Left hindlimb (tissue), 1 donor: ENCODE results near the gene SLC30A7.
"Not testable (repeated sequence)": the region's sequence is repeated elsewhere in the genome, so short reads cannot be mapped to it uniquely, and the experiment has no call there.

Source experiments
- DNase-seq: peaks from one replicate; pipeline ENCODE4 v3.0.0-alpha.2; 2018

Gene SLC30A7

GRCh38 chr1:100941580-100942216, 45.8 kb downstream of the SLC30A7 start:
- no peak for DNase-seq

- no peak for DNase-seq
Observed at GRCh38 chr1:100942304-100943046, 46.6 kb downstream of the SLC30A7 start.

GRCh38 chr1:100943533-100943932, 47.6 kb downstream of the SLC30A7 start:
- no peak for DNase-seq

- not testable (repeated sequence) for DNase-seq
Observed at GRCh38 chr1:100946064-100946463, 50.2 kb downstream of the SLC30A7 start.

- DNase-seq = not testable (repeated sequence)
Observed at GRCh38 chr1:100947816-100948215, 51.9 kb downstream of the SLC30A7 start.

GRCh38 chr1:100948721-100949405, 53.0 kb downstream of the SLC30A7 start:
- not testable (repeated sequence) for DNase-seq

- peak; percentile 39 for DNase-seq
Observed at GRCh38 chr1:100949515-100950158, 53.7 kb downstream of the SLC30A7 start.

GRCh38 chr1:100950337-100950736, 54.4 kb downstream of the SLC30A7 start:
- no peak for DNase-seq

- DNase-seq = no peak
Observed at GRCh38 chr1:100950781-100951180, 54.9 kb downstream of the SLC30A7 start.

- no peak for DNase-seq
Observed at GRCh38 chr1:100952104-100952745, 56.3 kb downstream of the SLC30A7 start.

GRCh38 chr1:100952970-100953369, 57.1 kb downstream of the SLC30A7 start:
- DNase-seq = not testable (repeated sequence)

GRCh38 chr1:100953960-100954730, 58.3 kb downstream of the SLC30A7 start:
- DNase-seq = no peak

GRCh38 chr1:100955322-100955721, 59.4 kb downstream of the SLC30A7 start:
- DNase-seq = no peak

GRCh38 chr1:100959502-100960060, 63.7 kb downstream of the SLC30A7 start:
- DNase-seq = no peak

GRCh38 chr1:100960098-100960497, 64.2 kb downstream of the SLC30A7 start:
- no peak for DNase-seq

GRCh38 chr1:100968621-100969020, 72.7 kb downstream of the SLC30A7 start:
- DNase-seq = no peak

- no peak for DNase-seq
Observed at GRCh38 chr1:100969327-100969726, 73.4 kb downstream of the SLC30A7 start.

- no peak for DNase-seq
Observed at GRCh38 chr1:100971021-100971420, 75.1 kb downstream of the SLC30A7 start.

GRCh38 chr1:100972185-100972584, 76.3 kb downstream of the SLC30A7 start:
- DNase-seq = no peak

- no peak for DNase-seq
Observed at GRCh38 chr1:100976936-100977335, 81.0 kb downstream of the SLC30A7 start.

GRCh38 chr1:100979631-100980030, 83.7 kb downstream of the SLC30A7 start:
- no peak for DNase-seq

GRCh38 chr1:100982793-100983192, 86.9 kb downstream of the SLC30A7 start:
- no peak for DNase-seq
